ENCODE measurements around the gene ST6GAL2. TPM values are rescaled to one million over a fixed set of nuclear protein-coding genes. Genes with fewer than 3 reads are reported as not detected.

Gene ST6GAL2
- total and polyA plus RNA-seq, 4 donors, result 1.0 to 3.6 (median 2.3) TPM

- 64% methylated on average over 2 of the region's 2 CpGs for WGBS
- DNase-seq (ENCODE audit: low spot score), result no peak
These were observed 18.3 kb upstream of the ST6GAL2 start for GRCh38 chr2:106904242-106904641.

GRCh38 chr2:106899786-106900530 lies 14.0 kb upstream of the ST6GAL2 start:
- no peaks in the 10 kb centered on the region for H3K36me3 ChIP-seq (ENCODE audit: control insufficient read depth in 4 of 4, insufficient read depth in 3 of 4, low read depth in 1 of 4, low read length in 3 of 4)
- H3K27me3 ChIP-seq (ENCODE audit: control insufficient read depth in 4 of 4, insufficient read depth in 4 of 4, low read length in 3 of 4), result no peaks in the 10 kb centered on the region
- H3K9me3 ChIP-seq (ENCODE audit: control insufficient read depth in 4 of 4, low read length in 3 of 4), result peaks cover 0 to 3% (median 0%) of the 10 kb centered on the region in 4 donors
- no peak for DNase-seq (ENCODE audit: low spot score)
- H3K4me3 ChIP-seq (ENCODE audit: low read depth in 1 of 3, low read length in 3 of 3), result no peak overlapping the region
- 62% methylated on average over 7 of the region's 7 CpGs for WGBS
- H3K4me1 ChIP-seq (ENCODE audit: control insufficient read depth in 4 of 4, insufficient read depth in 4 of 4, low read length in 3 of 4), result no peaks in the 10 kb centered on the region
- no peak overlapping the region for H3K27ac ChIP-seq (ENCODE audit: low read depth in 1 of 2, low read length in 2 of 2)
- no peak overlapping the region for H3K9ac ChIP-seq (ENCODE audit: low read depth in 1 of 2, low read length in 2 of 2)
- TF ChIP-seq REST (IDR thresholded peaks at IDR 0.05) (no peak), CTCF (IDR thresholded peaks at IDR 0.05; ENCODE audit: low read depth, low read length, missing input control) (no peak), FOXA1 (IDR thresholded peaks at IDR 0.05) (no peak), RXRA (IDR thresholded peaks at IDR 0.05) (no peak), ZBTB33 (IDR thresholded peaks at IDR 0.05) (no peak), MAX (IDR thresholded peaks at IDR 0.05) (no peak), JUND (IDR thresholded peaks at IDR 0.05) (no peak), YY1 (IDR thresholded peaks at IDR 0.05) (no peak), TAF1 (conservative IDR thresholded peaks at IDR 0.05) (no peak), GABPA (IDR thresholded peaks at IDR 0.05 in 1 of 2, conservative IDR thresholded peaks at IDR 0.05 in 1 of 2) (no peak), HNF4G (IDR thresholded peaks at IDR 0.05) (no peak), FOXA2 (IDR thresholded peaks at IDR 0.05) (no peak), ATF3 (IDR thresholded peaks at IDR 0.05) (no peak), EGR1 (IDR thresholded peaks at IDR 0.05; ENCODE audit: low read depth in 2 of 2) (no peak), SP1 (IDR thresholded peaks at IDR 0.05) (no peak), HNF4A (conservative IDR thresholded peaks at IDR 0.05) (no peak), NR2F2 (IDR thresholded peaks at IDR 0.05) (no peak)

More at GRCh38 chr2:106904242-106904641, 18.3 kb upstream of the ST6GAL2 start:
- H3K27me3 ChIP-seq (ENCODE audit: control insufficient read depth in 4 of 4, insufficient read depth in 4 of 4, low read length in 3 of 4), result no peaks in the 10 kb centered on the region
- peaks cover 0 to 3% (median 0%) of the 10 kb centered on the region in 4 donors for H3K9me3 ChIP-seq (ENCODE audit: control insufficient read depth in 4 of 4, low read length in 3 of 4)
- no peak overlapping the region for H3K4me3 ChIP-seq (ENCODE audit: low read depth in 1 of 3, low read length in 3 of 3)
- no peak overlapping the region for H3K9ac ChIP-seq (ENCODE audit: low read depth in 1 of 2, low read length in 2 of 2)
- no peak for TF ChIP-seq TAF1 (conservative IDR thresholded peaks at IDR 0.05)
- TF ChIP-seq MAX (IDR thresholded peaks at IDR 0.05), result no peak
- H3K4me1 ChIP-seq (ENCODE audit: control insufficient read depth in 4 of 4, insufficient read depth in 4 of 4, low read length in 3 of 4), result no peaks in the 10 kb centered on the region
- no peak overlapping the region for H3K27ac ChIP-seq (ENCODE audit: low read depth in 1 of 2, low read length in 2 of 2)
- no peaks in the 10 kb centered on the region for H3K36me3 ChIP-seq (ENCODE audit: control insufficient read depth in 4 of 4, insufficient read depth in 3 of 4, low read depth in 1 of 4, low read length in 3 of 4)

Data from liver (tissue), 9 donors.